ENCODE data around the gene SUFU. TPM values are rescaled to one million over a fixed set of nuclear protein-coding genes. Genes with fewer than 3 reads are reported as not detected.
"Not testable (repeated sequence)": the region's sequence is repeated elsewhere in the genome, so short reads cannot be mapped to it uniquely, and the experiment has no call there.

SUFU gene
- total and polyA plus RNA-seq, 8 donors = 0.29 to 26.3 (median 3.7) TPM

DNA sequence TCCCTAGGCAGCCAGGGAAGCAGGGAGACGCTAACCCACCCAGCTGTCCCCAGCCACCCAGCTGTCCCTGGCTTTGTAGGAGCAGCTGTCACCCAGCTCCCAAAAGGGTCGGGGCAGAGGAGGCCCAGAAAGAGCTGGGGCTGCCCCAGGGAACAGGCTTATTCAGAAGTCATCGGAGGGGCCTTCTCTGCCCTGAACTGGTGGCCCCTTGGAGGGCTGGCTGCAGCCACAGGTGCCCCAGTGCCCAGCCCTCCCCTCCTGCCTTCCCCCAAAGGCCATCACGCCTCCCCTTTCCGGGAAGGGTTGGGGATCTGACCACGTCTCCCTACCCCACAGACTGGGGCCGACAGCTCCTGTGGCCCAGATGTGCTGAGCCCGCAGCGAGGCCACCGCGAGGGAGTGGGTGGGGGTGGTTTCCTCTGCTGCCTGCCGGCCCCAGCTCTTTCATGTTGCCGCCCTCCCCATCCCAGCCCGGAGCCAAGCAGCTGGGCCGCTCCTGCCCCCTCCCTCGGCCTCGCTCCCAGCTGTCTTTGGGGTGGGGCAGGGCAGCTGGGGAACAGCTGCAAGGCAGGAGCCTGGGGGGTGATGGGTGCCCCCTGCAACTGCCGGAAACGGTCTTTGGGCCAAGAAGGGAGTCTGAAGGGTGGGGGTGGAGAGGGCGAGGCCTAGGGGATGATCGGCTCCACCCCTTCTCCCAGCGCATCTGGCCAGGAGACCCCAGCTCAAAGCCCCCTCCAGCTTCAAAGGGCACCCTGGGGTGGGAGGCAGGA, 157.3 kb downstream of the SUFU start:
- Histone ChIP-seq H3K4me1 (peaks cover 46 to 64% (median 58%) of the 10 kb centered on the region in 4 donors), H3K27me3 (no peaks in the 10 kb centered on the region), H3K27ac (peak overlapping the region; percentile 55 to 93 (median 83)), H3K9me3 (no peaks in the 10 kb centered on the region), H3K36me3 (peaks cover 16 to 33% (median 28%) of the 10 kb centered on the region in 4 donors), H3K4me3 (peak overlapping the region; percentile 4 to 16 (median 9))
- TF ChIP-seq POLR2A (IDR thresholded peaks at IDR 0.05) = no peak
- TF ChIP-seq POLR2AphosphoS5 (IDR thresholded peaks at IDR 0.05) = peak in 2 of 3 donors; percentile 36 to 68
- 5 to 9% (median 7%) methylated on average over 9 to 22 of the region's 22 CpGs for WGBS, 5 donors
- intact Hi-C loops (cut with DNase I; ENCODE audit: low total_unique reads) = no loop called here
- peak; percentile 81 to 88 for DNase-seq

DNA sequence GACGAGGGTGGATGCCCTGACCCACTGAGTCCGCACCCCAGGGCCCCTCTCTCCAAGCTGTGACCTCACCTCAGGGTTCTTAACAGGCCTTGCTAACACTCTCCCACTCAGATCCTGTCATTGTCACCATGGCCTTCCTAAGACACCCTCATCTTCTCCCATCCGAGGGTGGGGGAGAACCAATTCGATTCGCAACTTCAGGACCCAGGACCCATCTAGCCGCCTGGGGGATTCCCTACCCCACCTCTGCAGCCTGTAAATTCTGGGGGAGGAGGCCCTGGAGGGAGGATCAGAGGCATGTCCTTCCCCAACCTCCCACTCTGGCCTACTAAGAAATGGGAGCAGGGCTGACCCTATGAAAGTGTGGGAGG, 157.9 kb downstream of the SUFU start:
- H3K27me3 ChIP-seq = no peaks in the 10 kb centered on the region
- H3K4me3 ChIP-seq = peak overlapping the region in 1 of 4 donors; percentile 16
- WGBS, 5 donors = 54 to 78% (median 63%) methylated on average over 4 to 6 of the region's 6 CpGs
- TF ChIP-seq POLR2A (IDR thresholded peaks at IDR 0.05) (no peak), EP300 (IDR thresholded peaks at IDR 0.05) (no peak)
- TF ChIP-seq, protein P1, sequence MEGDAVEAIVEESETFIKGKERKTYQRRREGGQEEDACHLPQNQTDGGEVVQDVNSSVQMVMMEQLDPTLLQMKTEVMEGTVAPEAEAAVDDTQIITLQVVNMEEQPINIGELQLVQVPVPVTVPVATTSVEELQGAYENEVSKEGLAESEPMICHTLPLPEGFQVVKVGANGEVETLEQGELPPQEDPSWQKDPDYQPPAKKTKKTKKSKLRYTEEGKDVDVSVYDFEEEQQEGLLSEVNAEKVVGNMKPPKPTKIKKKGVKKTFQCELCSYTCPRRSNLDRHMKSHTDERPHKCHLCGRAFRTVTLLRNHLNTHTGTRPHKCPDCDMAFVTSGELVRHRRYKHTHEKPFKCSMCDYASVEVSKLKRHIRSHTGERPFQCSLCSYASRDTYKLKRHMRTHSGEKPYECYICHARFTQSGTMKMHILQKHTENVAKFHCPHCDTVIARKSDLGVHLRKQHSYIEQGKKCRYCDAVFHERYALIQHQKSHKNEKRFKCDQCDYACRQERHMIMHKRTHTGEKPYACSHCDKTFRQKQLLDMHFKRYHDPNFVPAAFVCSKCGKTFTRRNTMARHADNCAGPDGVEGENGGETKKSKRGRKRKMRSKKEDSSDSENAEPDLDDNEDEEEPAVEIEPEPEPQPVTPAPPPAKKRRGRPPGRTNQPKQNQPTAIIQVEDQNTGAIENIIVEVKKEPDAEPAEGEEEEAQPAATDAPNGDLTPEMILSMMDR (IDR thresholded peaks at IDR 0.05) = no peak
- H3K27ac ChIP-seq = peak overlapping the region in 4 of 5 donors; percentile 55 to 93 (median 84)
- peaks cover 10 to 27% (median 22%) of the 10 kb centered on the region in 4 donors for H3K36me3 ChIP-seq
- intact Hi-C loops (cut with DNase I; ENCODE audit: low total_unique reads) = no loop called here
- DNase-seq = no peak
- peaks cover 45 to 60% (median 53%) of the 10 kb centered on the region in 4 donors for H3K4me1 ChIP-seq
- no peaks in the 10 kb centered on the region for H3K9me3 ChIP-seq

DNA sequence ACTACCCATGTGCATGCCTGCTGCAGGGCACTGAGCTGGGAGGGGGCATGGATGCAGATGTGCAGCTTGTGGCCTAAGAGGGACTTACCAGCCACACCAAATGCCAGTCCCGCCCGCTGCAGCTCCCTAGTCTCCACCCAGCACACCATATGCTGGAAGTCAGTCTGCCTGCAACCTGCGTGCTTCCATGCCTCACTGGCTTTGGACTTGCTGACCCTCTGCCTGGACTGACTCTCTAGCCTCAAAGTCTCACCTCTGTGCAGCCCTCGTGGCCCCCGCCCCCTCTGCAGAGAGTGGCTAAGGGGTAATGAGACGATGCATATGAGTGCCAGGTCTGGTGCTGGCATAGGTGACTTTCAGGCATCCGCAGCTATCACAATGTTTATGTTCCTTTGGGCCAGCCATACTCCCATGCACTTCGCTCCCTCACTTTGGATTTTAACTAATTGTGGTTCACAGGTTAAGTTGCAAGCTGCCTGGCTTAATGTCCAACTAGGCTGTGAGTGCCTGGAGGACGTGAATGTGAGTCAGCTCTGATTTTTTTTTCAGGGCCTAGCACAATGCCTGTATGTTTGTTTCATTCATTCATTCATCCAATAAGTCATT, 162.2 kb downstream of the SUFU start:
- H3K4me1 ChIP-seq = peaks cover 28 to 46% (median 30%) of the 10 kb centered on the region in 4 donors
- no peak for TF ChIP-seq POLR2AphosphoS5 (IDR thresholded peaks at IDR 0.05)
- TF ChIP-seq POLR2A (IDR thresholded peaks at IDR 0.05) = no peak
- no peak for TF ChIP-seq EP300 (IDR thresholded peaks at IDR 0.05)
- TF ChIP-seq, protein P1 (IDR thresholded peaks at IDR 0.05) = no peak
- H3K9me3 ChIP-seq = no peaks in the 10 kb centered on the region
- no peak overlapping the region for H3K27ac ChIP-seq
- no peak overlapping the region for H3K4me3 ChIP-seq
- intact Hi-C loops (cut with DNase I; ENCODE audit: low total_unique reads) = no loop called here
- WGBS, 5 donors = 53 to 65% (median 62%) methylated on average over 7 to 9 of the region's 9 CpGs
- H3K36me3 ChIP-seq = no peaks in the 10 kb centered on the region
- H3K27me3 ChIP-seq = no peaks in the 10 kb centered on the region
- no peak for DNase-seq

DNA sequence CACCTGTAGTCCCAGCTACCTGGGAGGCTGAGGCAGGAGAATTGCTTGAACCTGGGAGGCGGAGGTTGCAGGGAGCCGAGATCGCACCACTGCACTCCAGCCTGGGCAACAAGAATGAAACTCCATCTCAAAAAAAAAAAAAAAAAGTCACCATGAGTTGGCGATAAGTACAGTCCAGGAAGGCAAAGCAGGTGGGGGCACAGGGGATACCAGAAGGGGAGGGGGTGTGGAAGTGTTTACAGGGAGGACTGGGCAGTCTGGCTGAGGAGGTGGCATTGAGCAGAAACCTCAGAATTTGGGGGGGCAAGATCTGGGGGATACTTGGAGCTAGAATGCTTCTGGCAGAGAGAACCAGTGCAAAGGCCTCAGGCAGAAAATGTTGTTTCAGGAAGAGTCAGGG, 163.6 kb downstream of the SUFU start:
- DNase-seq; H3K27me3 ChIP-seq; H3K27ac ChIP-seq; H3K36me3 ChIP-seq; intact Hi-C loops (cut with DNase I; ENCODE audit: low total_unique reads); H3K4me3 ChIP-seq; H3K9me3 ChIP-seq: not testable (repeated sequence)
- H3K4me1 ChIP-seq = peaks cover 20 to 41% (median 24%) of the 10 kb centered on the region in 4 donors
- WGBS, 5 donors = 82 to 95% (median 89%) methylated on average over 4 of the region's 4 CpGs

DNA sequence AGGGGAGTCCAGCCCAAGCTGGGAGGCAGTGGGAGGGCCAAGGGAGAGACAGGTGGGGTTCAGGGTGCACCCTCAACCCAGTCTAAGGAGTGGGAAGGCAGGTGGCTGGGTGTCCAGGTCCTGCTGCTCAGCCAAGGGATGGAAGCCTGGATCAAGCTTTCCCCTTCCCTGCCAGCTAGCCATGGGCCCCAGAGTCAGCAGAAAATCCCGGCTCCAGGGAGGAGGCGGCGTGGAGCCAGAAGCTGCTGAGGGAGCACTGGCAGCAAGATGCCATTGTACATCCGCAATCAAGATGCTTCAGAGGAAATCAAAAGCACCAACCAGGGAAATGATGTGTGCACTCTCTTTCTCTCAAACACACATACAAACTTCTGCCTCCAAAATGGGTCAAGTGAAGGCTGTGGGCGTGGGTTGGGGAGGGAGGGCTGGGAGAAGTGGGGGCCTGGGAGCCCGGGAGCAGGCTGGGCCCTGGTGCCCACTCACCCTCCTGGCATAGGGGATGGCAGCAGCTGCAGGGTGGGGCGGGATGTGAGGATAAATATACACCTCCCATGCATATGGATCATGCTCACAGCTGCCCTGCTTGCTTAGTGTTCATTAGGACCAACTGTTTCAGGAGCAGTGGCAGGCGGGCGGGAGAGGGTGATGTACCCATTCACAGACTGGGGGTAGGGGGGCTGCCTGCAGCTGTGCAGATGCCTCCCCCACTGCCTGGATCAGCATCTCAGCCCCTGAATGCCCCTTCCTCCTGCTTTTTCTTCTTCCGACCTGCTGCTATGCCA, 164.7 kb downstream of the SUFU start:
- WGBS, 5 donors = 67 to 89% (median 86%) methylated on average over 7 to 10 of the region's 10 CpGs
- Histone ChIP-seq H3K4me3 (no peak overlapping the region), H3K4me1 (peaks cover 24 to 52% (median 32%) of the 10 kb centered on the region in 4 donors), H3K36me3 (no peaks in the 10 kb centered on the region), H3K27ac (peak overlapping the region in 4 of 5 donors; percentile 63 to 83 (median 74)), H3K9me3 (no peaks in the 10 kb centered on the region), H3K27me3 (no peaks in the 10 kb centered on the region)
- DNase-seq = no peak
- no peak for TF ChIP-seq POLR2AphosphoS5 (IDR thresholded peaks at IDR 0.05)
- TF ChIP-seq, protein P1 (IDR thresholded peaks at IDR 0.05) = no peak
- TF ChIP-seq POLR2A (IDR thresholded peaks at IDR 0.05) = no peak
- TF ChIP-seq EP300 (IDR thresholded peaks at IDR 0.05) = no peak
- intact Hi-C loops (cut with DNase I; ENCODE audit: low total_unique reads) = no loop called here

Measured in stomach (tissue), 9 donors.